GM21529 (cell line): Measurements from ENCODE around the gene ZNF738.
A peak's percentile ranks its signal among the peaks of the same experiment; 100 is the strongest.
"Not testable (repeated sequence)": the region's sequence is repeated elsewhere in the genome, so short reads cannot be mapped to it uniquely, and the experiment has no call there.

Experiments
- ATAC-seq: cut with Tn5 transposase; IDR thresholded peaks from one replicate; pipeline ENCODE4 v1.9.1; 2021; ENCODE audit not compliant: unreplicated experiment

ZNF738 gene

GRCh38 chr19:21358768-21359451 lies at the start of gene ZNF738:
ZNF738 (plus strand) TSS chr19:21359000; CDS start chr19:21359141, 141 bp downstream.
- ATAC-seq: peak; percentile 96

- not testable (repeated sequence) for ATAC-seq
Observed at GRCh38 chr19:21312807-21313206, 46.0 kb upstream of the ZNF738 start.

- ATAC-seq: no peak
Observed at GRCh38 chr19:21314676-21315075, 44.1 kb upstream of the ZNF738 start.

DNA sequence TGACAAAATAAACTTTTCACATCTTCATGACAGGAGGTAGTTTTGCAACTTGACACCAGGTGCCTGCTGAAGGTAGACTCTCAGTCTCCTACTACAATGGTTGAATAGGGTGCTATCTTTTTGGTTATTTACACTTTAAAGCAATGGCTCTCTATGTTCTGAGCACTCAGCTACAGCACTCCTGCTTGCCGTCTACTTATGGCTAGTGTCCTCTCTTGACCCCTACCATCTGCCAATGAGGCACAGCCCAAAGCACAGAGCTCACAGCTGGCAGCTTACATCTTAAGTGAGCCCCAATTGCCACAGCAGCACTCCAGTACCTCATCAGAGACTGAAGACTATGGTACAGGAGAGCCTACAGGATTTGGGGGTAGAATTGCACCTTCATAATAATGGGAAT lies 41.0 kb upstream of the ZNF738 start:
- ATAC-seq: no peak

- ATAC-seq: no peak
Observed at GRCh38 chr19:21321134-21321533, 37.7 kb upstream of the ZNF738 start.

DNA sequence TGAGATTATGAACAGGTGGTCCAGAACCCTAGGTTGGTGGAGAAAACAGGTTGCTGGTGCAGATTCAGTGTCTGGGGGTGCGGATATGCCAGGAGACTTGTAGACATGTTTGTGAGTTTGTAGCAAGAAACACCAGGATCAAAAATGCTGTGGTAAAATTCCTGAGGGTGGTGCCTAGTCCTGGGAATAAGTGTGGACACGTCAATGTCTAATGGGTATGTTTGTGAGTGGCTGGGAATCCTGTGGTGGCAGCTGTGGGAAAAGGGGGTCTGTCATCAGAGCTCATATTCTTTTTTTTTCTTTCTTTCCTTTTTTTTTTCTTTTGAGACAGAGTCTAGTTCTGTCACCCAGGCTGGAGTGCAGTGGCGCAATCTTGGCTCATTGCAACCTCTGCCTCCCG lies 36.8 kb upstream of the ZNF738 start:
- ATAC-seq: no peak

DNA sequence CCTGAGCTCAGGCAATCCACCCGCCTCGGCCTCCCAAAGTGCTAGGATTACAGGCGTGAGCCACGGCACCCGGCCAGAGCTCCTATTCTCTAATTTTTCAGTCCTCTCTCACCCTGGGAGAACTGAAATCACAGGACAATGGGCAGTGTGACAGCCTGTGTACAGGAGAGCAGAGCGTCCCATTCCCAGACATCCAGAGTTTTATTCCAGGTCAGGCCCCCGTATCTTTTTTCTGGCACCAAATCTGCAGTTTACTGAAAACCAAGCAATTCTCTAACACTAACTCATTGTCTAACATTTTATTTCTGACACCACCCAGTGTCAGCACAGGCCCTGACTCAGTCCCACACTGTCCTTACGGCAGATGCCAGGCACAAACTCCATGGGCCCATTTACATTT lies 36.3 kb upstream of the ZNF738 start:
- no peak for ATAC-seq

DNA sequence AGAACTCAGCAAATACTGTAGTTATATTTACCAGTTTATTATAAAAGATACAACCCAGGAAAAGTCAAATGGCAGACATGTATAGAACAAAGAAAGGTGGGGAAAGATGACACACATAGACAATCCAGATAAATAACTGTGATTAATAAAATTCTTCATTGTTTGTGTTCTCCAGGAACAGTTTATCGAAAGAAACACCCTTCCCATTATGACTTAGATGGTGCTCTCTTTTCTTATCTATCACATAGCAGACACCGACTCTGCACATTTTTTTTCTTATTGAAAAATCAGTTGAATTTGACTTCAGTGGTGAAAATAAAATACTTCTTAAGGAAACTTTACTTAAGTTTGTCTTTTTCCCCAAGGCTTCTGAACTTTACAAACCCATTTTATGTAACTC lies 35.8 kb upstream of the ZNF738 start:
- no peak for ATAC-seq

DNA sequence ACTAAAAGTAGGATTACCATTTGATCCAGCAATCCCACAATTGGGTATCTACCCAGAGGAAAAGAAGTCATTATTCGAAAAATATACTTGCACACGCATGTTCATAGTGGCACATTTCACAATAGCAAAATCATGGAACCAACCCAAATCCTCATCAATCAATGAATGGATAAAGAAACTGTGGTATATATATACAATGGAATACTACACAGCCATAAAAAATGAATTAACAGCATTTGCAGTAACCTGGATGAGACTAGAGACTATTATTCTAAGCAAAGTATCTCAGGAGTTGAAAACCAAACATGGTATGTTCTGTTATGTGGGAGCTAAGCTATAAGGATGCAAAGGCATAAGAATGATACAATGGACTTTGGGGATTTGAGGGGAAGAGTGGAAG lies 32.6 kb upstream of the ZNF738 start:
- ATAC-seq: no peak

- no peak for ATAC-seq
Observed at GRCh38 chr19:21328406-21328805, 30.4 kb upstream of the ZNF738 start.

DNA sequence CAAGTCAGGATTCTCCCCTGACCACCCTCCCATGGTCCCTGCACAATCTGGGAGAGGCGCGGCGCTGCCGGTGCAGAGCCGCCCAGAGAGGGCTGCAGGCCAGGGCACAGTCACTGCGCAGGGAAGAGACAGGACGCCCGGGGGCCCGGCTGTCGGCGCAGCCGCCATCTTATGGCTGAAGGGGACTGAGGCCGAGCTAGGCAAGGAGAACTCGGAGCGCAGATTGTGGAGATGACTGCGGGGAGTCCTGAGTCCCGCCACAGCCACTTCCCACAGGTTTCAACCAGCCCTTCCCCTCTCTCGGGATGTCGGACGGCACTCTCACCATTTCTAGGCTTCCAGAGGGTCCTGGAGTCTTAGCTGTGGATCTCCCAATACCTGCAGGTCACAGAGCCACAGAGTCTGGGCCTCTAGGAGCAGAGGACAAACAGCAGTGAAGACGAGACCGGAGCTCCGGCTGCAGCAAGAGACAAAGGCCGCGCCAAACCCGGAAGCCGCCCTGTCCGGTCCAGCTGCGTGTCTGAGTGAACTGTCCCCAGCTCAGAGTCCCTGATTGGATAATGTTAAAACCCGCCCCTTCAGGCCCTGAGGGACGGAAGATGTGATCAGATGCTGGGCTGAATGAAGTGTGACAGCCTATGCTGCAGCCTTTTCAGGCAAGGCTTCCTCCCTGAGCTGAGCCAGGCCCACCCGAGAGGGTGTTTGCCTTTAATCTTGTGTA lies 29.8 kb upstream of the ZNF738 start, which contains the start of gene ZNF708:
TSS of gene ZNF708 (minus strand) at position 526 of the 721 bp plus-strand sequence. CDS start at position 328, 198 bp downstream.
- ATAC-seq: peak; percentile 100

DNA sequence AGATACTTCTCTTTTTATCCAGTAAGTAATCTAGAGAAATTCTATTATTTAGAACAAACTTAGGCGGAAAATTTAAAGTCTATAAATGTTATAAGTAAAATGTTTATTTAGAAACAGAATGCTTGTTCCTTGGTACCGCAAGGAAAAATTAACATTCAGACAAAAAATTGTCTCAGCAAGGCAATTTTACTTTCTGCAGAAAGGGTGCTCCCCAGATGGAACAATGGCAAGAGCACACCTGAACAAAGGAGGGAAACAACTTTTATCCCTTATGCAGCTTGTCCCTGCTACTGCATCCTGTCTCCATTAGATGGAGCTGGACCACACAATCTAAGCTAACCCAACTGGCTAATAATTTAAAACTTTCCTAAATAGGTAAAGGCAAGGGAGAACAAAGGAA lies 23.1 kb upstream of the ZNF738 start:
- ATAC-seq: no peak

DNA sequence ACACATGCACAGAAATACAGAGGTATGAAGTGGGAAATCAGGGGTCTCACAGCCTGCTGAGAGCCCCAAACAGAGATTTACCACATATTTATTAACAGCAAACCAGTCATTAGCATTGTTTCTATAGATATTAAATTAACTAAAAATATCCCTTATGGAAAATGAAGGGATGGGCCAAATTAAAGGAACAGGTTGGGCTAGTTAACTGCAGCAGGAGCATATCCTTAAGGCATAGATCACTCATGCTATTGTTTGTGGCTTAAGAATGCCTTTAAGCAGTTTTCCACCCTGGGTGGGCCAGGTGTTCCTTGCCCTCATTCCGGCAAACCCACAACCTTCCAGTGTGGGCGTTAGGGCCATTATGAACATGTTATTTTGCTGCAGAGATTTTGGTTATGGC lies 14.0 kb upstream of the ZNF738 start:
- not testable (repeated sequence) for ATAC-seq

GRCh38 chr19:21352830-21353229 lies 6.0 kb upstream of the ZNF738 start:
- ATAC-seq: no peak

- no peak for ATAC-seq
Observed at GRCh38 chr19:21362291-21362690, 3.5 kb downstream of the ZNF738 start.

DNA sequence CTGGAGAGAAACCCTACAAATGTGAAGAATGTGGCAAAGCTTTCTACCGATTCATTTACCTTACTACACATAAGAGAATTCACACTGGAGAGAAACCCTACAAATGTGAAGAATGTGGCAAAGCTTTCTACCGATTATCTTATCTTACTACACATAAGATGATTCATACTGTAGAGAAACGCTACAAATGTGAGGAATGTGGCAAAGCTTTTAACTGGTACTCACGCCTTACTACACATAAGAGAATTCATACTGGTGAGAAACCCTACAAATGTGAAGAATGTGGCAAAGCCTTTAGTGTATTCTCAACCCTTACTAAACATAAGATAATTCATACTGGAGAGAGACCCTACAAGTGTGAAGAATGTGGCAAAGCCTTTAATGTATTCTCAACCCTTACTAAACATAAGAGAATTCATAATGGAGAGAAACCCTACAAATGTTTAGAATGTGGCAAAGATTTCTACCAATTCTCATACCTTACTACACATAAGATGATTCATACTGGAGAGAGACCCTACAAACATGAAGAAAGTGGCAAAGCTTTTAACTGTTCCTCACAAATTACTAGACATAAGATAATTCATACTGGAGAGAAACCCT lies 25.3 kb downstream of the ZNF738 start:
- ATAC-seq: no peak

DNA sequence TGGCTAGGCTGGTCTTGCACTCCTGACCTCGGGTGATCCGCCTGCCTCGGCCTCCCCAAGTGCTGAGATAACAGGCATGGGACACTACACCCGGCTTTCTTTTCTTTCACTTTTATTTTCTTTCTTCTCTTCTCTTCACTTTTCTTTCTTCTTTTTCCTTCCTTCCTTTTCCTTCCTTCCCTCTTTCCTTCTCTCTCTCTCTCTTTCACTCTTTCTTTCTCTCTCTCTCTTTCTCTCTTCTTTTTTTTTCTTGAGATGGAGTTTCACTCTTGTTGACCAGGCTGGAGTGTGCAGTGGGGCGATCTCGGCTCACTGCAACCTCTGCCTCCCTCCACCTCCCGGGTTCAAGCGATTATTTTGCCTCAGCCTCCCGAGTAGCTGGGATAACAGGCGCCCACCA lies 37.3 kb downstream of the ZNF738 start:
- ATAC-seq: no peak

DNA sequence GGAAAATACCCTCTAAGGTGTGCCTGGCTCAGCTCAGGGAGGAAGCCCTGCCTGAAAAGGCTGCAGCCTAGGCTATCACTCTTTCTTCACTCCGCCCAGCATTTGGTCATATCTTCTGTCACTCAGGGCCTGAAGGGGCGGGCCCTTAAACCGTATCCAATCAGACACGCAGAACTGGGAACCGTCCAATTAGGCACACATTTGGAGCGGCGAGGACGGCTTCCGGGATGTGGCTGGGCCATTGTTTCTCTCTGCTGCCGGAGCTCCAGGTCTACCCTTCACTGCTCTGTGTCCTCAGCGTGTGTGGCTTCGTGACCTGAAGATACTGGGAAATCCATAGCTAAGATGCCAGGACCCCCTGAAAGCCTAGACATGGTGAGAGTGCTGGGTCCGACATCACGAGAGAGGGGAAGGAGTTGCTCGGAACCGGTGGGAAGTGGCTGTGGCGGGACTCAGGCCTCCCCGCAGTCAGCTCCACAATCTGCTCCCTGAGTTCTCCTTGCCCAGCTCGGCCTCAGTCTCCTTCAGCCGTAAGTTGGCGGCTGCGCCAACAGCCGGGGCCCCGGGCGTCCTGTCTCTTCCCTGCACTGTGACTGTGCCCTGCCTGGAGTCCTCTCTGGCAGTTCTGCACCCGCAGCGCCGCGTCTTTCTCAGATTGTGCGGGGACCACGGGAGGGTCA lies 38.2 kb downstream of the ZNF738 start, which contains the start of gene ZNF493:
TSS of gene ZNF493 (plus strand) at position 241 of the 680 bp plus-strand sequence. CDS start at position 346, 105 bp downstream.
- peak; percentile 100 for ATAC-seq

DNA sequence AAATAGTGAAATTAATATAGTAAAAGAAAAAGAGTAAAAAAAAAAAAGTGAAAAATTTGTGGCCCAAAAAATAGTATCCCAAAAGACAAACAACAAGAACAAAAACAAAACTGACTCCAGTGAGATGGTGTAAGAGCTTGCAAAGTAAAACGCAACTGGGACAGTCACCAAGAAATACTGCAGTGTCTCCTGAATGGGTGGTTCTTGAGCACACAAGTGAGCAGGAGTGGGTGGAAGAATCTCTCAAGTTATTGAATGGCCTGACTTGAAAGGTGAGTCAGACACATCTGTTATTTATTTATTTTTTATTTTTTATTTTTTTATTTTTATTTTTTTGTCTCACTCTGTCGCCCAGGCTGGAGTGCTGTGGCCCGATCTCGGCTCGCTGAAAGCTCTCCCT lies 40.1 kb downstream of the ZNF738 start:
- no peak for ATAC-seq

GRCh38 chr19:21402303-21402985 lies 43.6 kb downstream of the ZNF738 start:
- no peak for ATAC-seq

DNA sequence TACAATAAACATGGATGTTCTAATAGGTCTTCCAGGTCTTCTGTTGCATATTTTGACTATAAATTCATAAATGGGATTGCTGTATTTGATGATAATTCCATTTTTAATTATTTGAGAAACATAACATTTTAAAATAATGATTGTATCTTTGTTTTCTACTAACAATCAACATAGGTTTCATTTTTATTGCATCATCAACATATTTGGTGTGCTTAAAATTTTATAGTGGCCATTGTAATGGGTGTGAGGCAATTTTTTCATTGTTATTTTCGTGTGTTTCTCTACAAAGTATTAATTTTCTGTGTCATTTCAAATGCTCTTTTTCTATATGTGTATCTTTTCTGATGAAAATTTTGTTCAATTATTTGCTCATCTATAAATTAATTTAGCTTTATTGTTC lies 51.4 kb downstream of the ZNF738 start:
- ATAC-seq: no peak
